NB4 (cell line): ENCODE measurements around the gene SSB.
"Not testable (repeated sequence)": the region's sequence is repeated elsewhere in the genome, so short reads cannot be mapped to it uniquely, and the experiment has no call there.

Source experiments
- DNase-seq: peaks from one replicate; pipeline ENCODE4 v3.0.0; 2010; ENCODE audit warnings: low read depth
- H3K4me3 ChIP-seq: one replicate; pipeline ENCODE4 v1.5.1; 2011; ENCODE audit warnings: mild to moderate bottlenecking, low read depth, low read length, moderate library complexity
- CTCF ChIP-seq: IDR thresholded peaks from one replicate; pipeline ENCODE4 v1.5.1; 2012; ENCODE audit warnings: low read depth, low read length
- MAX ChIP-seq: IDR thresholded peaks from 2 replicates; pipeline ENCODE4 v1.6.1; 2011; ENCODE audit warnings: low read depth, low read length
- MYC ChIP-seq: IDR thresholded peaks from 2 replicates; pipeline ENCODE4 v1.6.1; 2011; ENCODE audit warnings: low read depth, low read length
- POLR2A ChIP-seq: IDR thresholded peaks from 2 replicates; pipeline ENCODE4 v1.6.1; 2011; ENCODE audit warnings: mild to moderate bottlenecking; ENCODE audit not compliant: insufficient read length; ENCODE audit errors: extremely low read depth

Gene SSB

GRCh38 chr2:169838743-169839489 lies 40.2 kb downstream of the SSB start:
- no peak for TF ChIP-seq MYC
- TF ChIP-seq POLR2A = no peak
- no peak for TF ChIP-seq MAX
- no peak for TF ChIP-seq CTCF
- no peak overlapping the region for H3K4me3 ChIP-seq
- no peak for DNase-seq

GRCh38 chr2:169839954-169840746 lies 41.5 kb downstream of the SSB start:
- H3K4me3 ChIP-seq = no peak overlapping the region
- no peak for DNase-seq
- no peak for TF ChIP-seq MYC

- H3K4me3 ChIP-seq = no peak overlapping the region
- TF ChIP-seq CTCF (no peak), MAX (no peak), MYC (no peak), POLR2A (no peak)
- DNase-seq = no peak
Measured at GRCh38 chr2:169840747-169841142, 42.1 kb downstream of the SSB start.

- H3K4me3 ChIP-seq, DNase-seq: not testable (repeated sequence)
Measured at GRCh38 chr2:169841625-169842024, 43.0 kb downstream of the SSB start.

- no peak overlapping the region for H3K4me3 ChIP-seq
- TF ChIP-seq MYC (no peak), MAX (no peak), CTCF (no peak), POLR2A (no peak)
Measured at GRCh38 chr2:169845016-169845415, 46.3 kb downstream of the SSB start.

GRCh38 chr2:169848959-169849693 lies 50.5 kb downstream of the SSB start:
- DNase-seq, H3K4me3 ChIP-seq: not testable (repeated sequence)

More at GRCh38 chr2:169845016-169845415, 46.3 kb downstream of the SSB start:
- DNase-seq = no peak

- DNase-seq = no peak
- no peak overlapping the region for H3K4me3 ChIP-seq
- TF ChIP-seq CTCF (no peak), MYC (no peak), POLR2A (no peak), MAX (no peak)
Measured at GRCh38 chr2:169849710-169850109, 51.0 kb downstream of the SSB start.
